IMR-90 (cell line): ENCODE data around the gene KRT6C.

Experiments used
- MXI1 ChIP-seq: IDR thresholded peaks from 2 replicates; pipeline ENCODE4 v1.6.1; 2012; ENCODE audit warnings: low read depth, mild to moderate bottlenecking, low read length, moderate library complexity, borderline replicate concordance
- SMC3 ChIP-seq: fragments of 150-350 bp; IDR thresholded peaks from 2 replicates; pipeline ENCODE4 v1.6.1; 2016; ENCODE audit warnings: low read depth, mild to moderate bottlenecking, antibody characterized with exemption, low read length, moderate library complexity
- TF ChIP-seq, protein P1 (sequence below): conservative IDR thresholded peaks from 2 replicates; pipeline ENCODE4 v1.5.1; 2012; ENCODE audit warnings: mild to moderate bottlenecking, low read depth, low read length, improper control_type of control experiment

- TF ChIP-seq, protein P1, sequence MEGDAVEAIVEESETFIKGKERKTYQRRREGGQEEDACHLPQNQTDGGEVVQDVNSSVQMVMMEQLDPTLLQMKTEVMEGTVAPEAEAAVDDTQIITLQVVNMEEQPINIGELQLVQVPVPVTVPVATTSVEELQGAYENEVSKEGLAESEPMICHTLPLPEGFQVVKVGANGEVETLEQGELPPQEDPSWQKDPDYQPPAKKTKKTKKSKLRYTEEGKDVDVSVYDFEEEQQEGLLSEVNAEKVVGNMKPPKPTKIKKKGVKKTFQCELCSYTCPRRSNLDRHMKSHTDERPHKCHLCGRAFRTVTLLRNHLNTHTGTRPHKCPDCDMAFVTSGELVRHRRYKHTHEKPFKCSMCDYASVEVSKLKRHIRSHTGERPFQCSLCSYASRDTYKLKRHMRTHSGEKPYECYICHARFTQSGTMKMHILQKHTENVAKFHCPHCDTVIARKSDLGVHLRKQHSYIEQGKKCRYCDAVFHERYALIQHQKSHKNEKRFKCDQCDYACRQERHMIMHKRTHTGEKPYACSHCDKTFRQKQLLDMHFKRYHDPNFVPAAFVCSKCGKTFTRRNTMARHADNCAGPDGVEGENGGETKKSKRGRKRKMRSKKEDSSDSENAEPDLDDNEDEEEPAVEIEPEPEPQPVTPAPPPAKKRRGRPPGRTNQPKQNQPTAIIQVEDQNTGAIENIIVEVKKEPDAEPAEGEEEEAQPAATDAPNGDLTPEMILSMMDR, result no peak
- TF ChIP-seq SMC3 (no peak), MXI1 (no peak)
Observed at GRCh38 chr12:52418576-52419110, 55.0 kb downstream of the KRT6C start.
